HL-60 (cell line): ENCODE measurements around the gene WDPCP.

Experiments
- POLR2AphosphoS5 ChIP-seq: IDR thresholded peaks from 2 replicates; pipeline ENCODE4 v1.6.1; 2012; ENCODE audit warnings: low read depth
- TF ChIP-seq, protein P1 (sequence below): IDR thresholded peaks from one replicate; pipeline ENCODE4 v1.5.1; 2011; ENCODE audit warnings: low read length, control low read depth, inconsistent platforms; ENCODE audit not compliant: insufficient read depth
- TF ChIP-seq, protein P2 (sequence below): IDR thresholded peaks from 2 replicates; pipeline ENCODE4 v1.6.1; 2012; ENCODE audit warnings: low read depth; ENCODE audit not compliant: insufficient replicate concordance

DNA sequence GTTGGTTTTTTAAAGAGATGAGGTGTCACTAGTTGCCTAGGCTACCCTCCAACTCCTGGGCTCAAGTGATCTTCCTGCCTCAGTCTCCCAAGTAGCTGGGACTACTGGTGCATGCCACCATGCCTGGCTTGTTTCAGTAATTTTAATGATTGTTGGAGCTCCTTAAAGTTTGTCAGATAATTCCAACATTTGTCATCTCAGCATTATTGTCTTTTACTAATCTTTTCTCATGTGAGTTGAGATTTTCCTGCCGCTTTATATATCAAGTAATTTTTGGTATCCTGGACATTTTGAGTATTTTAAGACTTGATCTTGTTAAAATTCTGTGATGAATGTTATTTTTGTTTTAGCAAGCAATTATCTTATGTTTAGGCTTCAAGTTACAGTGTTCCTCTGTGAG is 429.0 kb downstream of the WDPCP start:
- TF ChIP-seq, protein P1, sequence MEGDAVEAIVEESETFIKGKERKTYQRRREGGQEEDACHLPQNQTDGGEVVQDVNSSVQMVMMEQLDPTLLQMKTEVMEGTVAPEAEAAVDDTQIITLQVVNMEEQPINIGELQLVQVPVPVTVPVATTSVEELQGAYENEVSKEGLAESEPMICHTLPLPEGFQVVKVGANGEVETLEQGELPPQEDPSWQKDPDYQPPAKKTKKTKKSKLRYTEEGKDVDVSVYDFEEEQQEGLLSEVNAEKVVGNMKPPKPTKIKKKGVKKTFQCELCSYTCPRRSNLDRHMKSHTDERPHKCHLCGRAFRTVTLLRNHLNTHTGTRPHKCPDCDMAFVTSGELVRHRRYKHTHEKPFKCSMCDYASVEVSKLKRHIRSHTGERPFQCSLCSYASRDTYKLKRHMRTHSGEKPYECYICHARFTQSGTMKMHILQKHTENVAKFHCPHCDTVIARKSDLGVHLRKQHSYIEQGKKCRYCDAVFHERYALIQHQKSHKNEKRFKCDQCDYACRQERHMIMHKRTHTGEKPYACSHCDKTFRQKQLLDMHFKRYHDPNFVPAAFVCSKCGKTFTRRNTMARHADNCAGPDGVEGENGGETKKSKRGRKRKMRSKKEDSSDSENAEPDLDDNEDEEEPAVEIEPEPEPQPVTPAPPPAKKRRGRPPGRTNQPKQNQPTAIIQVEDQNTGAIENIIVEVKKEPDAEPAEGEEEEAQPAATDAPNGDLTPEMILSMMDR, result no peak
- TF ChIP-seq POLR2AphosphoS5, result no peak
- TF ChIP-seq, protein P2, sequence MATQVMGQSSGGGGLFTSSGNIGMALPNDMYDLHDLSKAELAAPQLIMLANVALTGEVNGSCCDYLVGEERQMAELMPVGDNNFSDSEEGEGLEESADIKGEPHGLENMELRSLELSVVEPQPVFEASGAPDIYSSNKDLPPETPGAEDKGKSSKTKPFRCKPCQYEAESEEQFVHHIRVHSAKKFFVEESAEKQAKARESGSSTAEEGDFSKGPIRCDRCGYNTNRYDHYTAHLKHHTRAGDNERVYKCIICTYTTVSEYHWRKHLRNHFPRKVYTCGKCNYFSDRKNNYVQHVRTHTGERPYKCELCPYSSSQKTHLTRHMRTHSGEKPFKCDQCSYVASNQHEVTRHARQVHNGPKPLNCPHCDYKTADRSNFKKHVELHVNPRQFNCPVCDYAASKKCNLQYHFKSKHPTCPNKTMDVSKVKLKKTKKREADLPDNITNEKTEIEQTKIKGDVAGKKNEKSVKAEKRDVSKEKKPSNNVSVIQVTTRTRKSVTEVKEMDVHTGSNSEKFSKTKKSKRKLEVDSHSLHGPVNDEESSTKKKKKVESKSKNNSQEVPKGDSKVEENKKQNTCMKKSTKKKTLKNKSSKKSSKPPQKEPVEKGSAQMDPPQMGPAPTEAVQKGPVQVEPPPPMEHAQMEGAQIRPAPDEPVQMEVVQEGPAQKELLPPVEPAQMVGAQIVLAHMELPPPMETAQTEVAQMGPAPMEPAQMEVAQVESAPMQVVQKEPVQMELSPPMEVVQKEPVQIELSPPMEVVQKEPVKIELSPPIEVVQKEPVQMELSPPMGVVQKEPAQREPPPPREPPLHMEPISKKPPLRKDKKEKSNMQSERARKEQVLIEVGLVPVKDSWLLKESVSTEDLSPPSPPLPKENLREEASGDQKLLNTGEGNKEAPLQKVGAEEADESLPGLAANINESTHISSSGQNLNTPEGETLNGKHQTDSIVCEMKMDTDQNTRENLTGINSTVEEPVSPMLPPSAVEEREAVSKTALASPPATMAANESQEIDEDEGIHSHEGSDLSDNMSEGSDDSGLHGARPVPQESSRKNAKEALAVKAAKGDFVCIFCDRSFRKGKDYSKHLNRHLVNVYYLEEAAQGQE, result no peak
